Muscle of back (tissue), 11 donors: ENCODE results near the gene ADAMTS2. TPM values are rescaled to one million over a fixed set of nuclear protein-coding genes. Genes with fewer than 3 reads are reported as not detected.

Source experiments
- DNase-seq, 3 donors: peaks; one replicate each; pipeline versions ENCODE4 v3.0.0 to v3.0.0-alpha.2; 2013
- polyA plus RNA-seq, 10 donors: library from polyadenylated mRNA; unstranded; fragments of 120-200 nt; gene quantifications; one replicate each; pipeline ENCODE4 v1.2.1, GENCODE V29; 2013; ENCODE audit not compliant: insufficient read length in 10 of 10

ADAMTS2 gene
- polyA plus RNA-seq, 10 donors: 26.0 to 52.8 (median 42.1) TPM

DNA sequence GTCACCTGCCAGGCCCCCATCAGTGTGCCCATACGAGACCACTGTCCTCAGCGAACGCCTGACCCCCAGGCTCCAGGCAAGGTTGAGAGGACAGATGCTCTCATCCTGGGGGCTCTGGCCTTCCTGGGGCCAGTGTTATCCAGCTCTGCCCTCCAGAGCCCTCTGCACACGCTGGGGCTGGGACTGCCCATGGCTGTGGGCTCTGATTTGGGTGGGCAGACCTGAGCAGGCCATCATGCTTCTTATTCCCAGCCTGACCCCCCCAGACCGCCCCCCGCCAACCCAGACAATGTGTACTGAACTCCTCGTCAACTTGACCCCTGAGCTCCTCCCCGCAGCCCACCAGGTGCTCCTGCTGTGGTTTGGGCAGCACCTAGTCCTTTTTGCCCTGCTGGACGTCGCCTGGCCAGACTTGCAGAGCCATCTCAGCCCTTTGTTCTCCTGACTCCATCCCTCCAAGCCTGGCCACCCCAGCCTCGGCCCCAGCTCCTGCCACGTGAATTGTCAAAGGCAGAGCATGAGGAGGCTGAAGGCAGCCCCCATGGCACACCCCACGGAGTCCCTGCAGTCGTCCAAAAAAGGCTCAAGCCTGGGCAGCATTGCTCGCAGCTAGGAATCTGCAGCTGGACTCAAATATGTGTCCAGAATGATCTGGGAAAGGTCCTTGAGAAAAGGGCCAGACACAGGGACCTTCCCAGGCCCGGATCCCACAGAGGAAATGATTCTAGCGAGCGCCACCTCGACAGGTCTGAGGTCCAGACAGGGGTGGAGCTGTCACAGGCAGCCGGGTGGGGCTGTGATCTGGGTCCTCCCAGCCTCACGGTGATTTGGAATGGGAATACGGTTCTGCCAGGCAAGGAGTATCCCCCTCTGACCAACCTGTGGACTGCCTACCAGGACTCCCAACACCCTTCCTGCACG is 87.0 kb downstream of the ADAMTS2 start:
- peak in 1 of 3 donors; percentile 49 for DNase-seq

DNA sequence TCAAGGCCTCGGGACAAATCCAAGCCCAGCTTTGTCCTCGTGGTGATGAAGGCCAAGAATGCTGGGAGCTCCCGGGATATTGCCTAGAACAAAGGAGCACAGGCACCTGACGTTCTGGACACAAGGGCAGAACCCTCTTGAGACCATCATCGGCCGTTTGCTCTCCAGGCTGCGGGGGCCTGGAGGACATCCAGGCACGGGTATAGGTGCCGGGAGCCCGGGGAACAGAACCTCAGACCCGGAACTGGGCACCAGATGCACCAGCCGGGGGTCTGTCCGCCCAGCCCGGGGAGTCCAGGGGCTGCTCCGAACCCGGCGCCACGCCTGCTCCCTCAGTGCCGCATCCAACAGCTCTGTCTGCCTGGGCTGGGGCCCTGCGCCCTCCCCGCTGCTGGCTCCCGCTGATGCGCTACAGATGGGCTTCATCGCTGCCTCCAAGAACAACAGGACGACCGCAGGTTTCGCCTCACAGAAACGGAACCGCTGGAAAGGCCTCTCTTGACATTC is 88.0 kb downstream of the ADAMTS2 start:
- peak; percentile 39 to 88 (median 77) for DNase-seq

DNA sequence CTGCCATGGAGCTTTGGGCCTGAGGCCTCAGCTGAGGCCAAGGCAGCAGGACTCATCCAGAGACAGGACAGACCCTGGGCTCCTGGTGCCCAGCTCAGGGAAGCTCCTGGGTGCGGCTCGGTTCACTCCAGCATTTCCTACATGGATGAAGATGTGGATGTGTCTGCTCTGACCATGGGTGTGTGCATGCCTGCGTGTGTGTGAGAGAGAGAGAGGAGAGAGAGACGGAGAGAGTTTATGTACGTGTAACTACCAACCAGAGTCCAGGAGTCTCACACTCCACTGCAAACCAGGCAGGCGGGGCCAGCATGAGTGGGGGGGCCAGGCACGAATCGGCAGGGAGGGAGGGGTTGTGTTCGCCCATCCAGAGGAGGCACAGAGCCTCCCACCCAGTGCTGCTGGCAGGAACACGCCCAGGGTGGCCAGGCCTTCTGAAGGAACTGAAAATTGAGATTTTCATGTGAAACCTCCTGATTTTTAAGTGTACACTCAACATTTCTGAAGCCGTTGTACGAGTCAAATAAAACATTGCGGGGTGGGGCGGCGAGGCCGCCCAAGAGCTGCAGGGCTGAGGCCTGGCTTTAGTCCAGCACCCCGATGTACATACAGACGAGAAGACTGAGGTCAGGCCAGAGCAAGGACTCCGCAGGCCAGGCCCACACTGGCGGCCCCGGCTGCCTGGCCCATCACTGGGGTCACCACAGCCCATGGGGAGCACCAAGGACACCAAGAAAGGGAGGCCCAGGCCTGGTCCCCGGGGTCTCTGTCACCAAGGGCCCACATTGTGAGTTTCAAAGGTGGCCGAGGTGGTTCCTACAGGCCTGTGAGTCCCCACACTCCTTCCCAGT is 88.7 kb downstream of the ADAMTS2 start:
- peak in 1 of 3 donors; percentile 60 for DNase-seq

DNA sequence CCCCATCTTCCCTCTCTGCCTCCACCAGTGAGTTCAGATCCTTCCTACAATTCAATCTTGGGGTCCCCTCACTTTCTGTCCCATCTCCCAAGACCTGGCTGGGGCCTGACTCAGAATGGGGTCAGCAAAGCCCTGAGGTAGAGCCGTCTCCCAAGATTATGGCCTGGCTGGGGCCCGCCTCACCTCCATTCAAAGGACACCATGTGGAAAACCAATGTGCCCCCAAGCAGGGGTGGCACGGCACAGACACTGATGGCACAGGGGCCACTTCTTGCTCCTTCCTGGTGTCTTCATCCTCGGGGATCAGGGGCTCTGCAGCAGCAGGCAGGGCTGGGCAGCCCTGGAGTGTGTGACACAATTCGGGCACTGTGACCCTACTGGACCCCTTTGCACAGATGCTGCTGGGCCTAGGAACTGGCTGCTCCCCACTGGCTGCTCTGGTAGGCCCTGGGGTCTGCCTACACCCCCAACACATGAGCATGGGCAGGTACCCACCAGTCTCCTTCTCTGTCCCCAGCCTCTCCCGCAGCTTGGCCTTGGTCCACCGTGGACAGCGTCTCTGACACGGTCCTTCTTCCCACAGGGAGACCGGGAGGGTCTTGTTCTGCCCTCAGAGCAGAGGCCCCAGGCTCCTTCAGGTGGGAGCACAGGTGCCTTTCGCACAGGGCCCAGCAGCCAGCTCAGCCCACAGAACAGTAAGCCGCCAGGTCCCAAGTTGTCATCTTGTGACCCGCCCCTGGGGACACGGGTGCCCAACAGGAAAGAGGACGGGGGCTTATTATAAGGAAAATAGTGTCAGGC is 89.5 kb downstream of the ADAMTS2 start:
- no peak for DNase-seq

DNA sequence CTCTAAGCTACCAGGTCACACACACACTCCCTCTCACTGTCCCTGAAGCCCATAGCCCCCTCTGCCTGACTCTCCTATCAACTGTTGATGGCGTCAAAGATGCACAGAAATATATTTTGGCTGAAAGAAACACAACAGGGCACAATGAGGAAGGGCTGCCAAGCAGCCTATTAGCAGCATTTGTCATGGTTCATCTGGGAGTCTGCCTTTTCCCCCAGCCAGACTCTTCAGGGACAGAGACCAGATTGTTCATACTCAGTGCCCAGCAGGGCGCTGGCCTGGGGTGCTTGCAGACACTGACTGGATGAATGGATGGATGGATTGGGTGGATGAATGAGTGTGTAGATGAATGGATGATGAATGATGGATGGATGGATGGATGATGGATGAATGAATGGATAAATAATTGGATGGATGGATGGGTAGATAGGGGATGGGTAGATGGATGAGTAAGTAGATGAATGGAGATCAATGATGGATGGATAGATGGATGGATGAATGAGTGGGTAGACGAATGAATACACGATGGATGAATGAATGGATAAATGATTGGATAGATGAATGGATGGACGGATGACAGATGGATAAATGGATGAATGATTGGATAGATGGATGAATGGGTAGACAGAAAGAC is 90.5 kb downstream of the ADAMTS2 start:
- DNase-seq: no peak

DNA sequence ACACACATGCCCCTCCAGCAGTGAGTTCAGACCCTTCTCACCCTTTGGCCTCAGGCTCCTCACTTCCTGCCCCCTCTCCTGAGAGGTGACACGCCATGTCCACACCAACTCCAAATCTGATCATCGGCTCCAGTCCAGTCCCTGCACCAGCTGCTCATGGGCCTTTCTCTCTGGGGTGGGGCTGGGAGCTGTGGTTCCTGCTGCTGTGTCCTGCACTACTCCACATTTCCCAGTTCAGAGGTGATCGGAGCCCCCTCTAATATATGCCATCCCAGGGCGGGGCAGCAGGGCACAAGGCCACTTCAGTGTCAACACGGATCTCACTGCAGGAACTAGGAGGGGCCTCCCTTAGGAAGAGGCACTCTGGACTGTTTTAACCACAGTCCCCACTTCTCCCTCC is 91.5 kb downstream of the ADAMTS2 start:
- no peak for DNase-seq

DNA sequence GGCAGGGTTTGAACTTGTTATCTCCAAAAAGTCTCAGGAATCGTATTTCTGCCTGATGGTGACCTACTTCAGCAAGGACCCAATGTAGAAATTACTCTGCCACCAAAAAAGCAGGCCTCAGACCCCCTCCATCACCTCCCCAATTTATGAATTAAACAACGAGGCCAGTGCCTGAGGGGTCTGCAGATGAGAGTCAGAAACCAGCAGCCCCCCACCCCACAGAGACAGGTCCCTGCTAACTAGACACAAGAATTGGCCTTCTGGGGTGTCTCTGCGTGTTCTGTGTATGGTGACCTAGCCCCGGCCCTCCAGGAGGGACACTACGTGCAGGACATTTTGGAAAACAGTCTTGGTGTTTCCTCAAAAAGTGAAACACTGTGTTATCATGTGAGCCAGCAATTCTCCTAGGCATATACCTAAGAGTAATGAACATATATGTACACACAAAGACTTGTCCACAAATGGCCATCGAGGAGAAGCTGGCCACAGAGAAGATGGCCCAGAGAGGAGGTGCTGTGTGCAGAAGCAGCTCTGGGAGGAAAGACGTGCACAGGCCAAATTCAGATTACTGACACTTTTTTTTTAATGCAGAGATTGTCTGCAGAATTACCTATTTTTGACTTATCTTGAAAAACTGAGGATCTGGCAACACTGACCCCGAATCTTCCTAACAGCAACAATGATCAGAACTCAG is 93.8 kb downstream of the ADAMTS2 start:
- no peak for DNase-seq

DNA sequence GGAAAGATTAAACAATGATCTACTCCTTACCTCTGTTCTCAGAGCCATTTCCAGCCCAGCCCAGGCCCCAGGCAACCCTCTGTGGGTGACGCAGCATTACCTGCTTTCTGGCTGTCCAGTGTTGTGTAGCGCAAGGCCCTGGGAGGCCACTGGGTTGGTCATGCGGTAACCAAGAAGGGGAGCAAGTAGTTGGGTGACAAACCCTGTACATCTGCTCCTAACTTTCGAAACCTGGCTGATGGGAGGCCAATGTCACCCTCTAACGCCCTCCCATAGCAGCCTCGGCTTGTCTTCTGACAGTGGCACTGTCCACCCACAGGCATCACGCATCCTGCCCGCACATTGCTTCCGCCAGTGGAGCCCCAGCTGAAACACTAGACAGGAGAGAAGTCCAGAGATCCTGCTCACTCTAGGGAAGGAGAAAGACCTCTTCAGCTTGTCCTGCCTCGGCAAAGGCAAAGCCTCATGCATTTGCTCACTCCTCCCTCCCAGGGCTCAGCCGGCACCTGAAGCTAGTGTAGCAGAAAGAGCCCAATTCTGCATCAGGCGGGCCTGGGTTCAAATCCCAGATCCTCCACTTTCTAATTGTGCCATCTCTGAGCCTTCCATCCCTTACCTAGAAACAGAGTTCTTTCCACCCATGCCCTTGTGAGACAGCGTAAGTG is 94.6 kb downstream of the ADAMTS2 start:
- DNase-seq: no peak

DNA sequence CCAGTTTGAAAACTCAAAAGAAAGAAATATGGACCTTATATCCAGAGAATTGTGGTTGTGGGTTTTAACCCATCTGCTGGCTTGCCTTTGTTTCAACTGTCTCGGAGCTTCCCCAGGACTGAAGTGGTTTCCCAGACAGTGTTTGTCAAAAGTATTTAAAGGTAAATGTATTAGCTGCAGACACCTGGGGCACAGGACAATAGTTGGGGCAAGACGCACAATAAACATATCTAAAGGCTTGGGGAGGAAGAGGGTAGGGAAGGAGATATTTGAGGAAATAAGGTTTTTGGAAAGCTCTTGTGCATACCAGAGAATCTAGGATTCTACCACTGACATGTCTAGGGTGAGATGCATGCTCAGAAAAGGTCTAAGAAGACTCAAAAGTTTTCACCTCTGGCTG is 99.0 kb downstream of the ADAMTS2 start:
- no peak for DNase-seq

DNA sequence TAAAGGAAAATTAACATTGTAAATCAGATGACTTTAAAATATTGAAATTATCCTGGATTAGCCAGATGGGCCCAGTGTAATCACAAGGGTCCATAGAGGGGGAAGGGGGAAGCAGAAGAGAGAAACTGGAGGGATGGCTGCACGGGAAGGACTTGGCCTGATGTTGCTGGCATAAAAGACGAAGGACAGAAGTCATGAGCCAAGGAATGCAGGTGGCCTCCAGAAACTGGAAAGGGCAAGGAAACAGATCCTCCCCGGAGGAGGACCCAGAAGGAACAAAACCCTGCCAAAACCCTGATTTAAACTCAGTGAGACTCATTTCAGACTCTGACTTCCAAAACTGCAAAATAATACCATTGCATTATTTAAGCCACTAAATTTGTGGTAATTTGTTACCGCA is 100.2 kb downstream of the ADAMTS2 start:
- peak in 1 of 3 donors; percentile 84 for DNase-seq

DNA sequence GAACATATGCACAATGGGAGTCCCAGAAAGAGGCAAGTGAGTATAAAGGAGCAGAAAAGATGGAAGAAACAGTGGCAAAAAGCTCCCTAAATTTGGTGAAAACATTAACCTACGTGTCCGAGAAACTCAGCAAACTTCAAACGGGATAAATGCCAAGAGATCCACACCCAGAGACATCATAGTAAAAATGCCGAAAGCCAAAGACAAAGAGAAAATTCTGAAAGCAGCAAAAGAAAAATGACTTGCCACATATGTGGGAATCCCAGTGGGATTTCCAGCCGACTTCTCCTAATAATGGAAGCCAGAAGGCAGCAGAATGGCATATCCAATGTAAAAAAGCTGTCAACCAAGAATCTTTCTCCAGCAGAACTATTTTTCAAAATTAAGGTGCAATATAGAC is 101.2 kb downstream of the ADAMTS2 start:
- peak in 1 of 3 donors; percentile 52 for DNase-seq

DNA sequence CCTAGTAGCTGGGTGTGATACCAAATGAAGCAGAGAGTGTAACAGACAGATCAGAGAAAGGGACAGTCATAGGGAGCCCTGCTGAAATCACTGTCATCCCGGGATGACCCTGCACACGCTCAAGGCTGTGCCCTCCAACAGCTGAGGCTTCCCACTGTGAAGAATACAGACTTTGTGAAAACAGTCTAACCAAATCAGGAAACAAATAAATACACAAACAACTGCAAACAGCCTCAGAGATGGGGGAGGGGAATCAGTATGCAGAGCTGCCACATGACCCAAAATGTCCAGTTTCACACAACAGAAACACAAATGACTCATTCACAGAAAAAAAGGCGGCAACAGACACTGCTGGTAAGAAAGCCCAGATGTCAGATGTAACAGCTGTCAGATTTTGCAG is 101.9 kb downstream of the ADAMTS2 start:
- peak in 2 of 3 donors; percentile 57 to 68 for DNase-seq

DNA sequence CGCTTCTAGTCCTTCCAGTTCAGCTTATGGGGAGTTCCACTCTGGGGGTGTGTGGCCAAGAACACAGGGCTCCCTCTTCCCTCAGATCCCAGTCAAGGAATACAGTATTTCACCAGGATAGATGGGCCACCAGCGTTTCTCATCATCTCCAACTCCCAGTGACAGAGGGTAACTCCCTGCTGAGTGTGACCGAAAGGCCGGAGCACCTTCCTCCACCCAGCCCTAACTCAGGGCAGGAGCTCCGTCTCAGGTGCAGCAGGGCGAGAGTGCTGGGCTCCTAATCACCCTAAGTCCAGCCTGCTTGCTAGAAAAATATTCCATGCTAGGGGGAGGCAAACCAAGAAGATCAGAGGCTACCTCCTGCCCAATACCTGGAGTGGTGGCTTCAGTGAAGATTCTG is 102.6 kb downstream of the ADAMTS2 start:
- no peak for DNase-seq

DNA sequence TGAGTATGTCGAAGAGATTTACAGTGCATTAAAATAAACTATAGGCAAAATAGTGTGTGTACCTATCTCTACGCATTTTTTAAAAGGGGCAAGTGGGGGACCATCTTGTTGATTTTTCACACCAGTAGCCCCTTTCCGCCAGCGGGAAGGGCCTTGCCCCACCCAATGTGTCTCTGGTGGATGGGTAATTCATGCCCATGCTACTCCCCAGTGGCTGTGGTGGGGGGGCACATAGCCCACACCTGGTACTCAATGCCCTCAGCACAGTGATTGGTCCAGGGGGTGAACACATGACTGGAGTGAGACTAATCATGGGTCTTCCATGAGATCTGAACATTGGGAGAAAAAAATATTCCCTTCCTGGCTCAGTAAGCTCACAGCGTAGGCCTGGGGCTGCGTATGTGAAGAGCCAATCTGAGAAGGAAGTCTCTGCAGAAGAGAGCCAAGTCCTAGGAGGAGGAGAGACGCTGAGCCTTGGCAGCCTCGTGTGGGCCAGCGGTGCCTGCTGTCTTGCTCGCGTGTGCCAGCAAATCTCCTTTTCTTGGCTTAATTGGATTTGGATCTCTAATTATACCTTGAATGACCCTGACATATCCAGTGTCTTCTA is 103.4 kb downstream of the ADAMTS2 start:
- DNase-seq: no peak

DNA sequence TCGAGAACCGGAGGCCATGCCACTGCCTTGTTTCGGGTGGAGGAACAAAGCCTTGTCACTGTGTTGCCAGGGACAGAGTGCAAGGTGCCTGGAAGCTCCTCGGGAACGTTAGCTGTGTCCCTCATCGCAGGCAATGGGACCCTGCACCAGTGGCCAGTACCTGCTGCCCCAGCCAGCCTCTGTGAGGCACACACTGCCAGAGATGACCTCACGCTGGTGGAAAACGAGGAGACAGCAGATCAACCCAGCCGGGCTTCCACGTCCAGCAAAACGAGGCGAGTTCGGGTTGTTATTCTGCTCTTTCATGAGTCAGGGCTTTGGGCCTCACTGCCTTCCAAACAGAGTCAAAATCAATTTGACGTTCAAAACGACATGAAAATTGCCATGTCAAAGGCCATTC is 104.1 kb downstream of the ADAMTS2 start:
- no peak for DNase-seq

DNA sequence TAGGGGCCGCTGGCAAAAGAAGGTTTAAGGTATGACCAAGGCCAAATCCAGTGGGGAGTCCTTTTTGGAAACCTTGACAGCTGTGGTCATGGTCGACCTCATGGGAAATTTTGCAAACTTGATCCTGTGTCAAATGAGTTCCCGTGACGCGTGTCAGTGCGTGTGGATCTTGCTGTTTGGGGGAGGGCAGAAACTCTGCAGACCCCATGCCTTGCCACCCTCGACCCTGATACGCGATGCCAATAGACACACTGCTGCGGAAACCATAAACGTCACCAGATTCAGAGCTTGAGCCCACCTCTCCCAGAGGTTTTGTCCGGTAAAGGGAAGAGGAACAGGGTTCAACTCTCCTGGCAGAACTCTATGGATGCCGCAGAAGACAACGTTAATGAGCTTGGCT is 104.7 kb downstream of the ADAMTS2 start:
- DNase-seq: no peak

DNA sequence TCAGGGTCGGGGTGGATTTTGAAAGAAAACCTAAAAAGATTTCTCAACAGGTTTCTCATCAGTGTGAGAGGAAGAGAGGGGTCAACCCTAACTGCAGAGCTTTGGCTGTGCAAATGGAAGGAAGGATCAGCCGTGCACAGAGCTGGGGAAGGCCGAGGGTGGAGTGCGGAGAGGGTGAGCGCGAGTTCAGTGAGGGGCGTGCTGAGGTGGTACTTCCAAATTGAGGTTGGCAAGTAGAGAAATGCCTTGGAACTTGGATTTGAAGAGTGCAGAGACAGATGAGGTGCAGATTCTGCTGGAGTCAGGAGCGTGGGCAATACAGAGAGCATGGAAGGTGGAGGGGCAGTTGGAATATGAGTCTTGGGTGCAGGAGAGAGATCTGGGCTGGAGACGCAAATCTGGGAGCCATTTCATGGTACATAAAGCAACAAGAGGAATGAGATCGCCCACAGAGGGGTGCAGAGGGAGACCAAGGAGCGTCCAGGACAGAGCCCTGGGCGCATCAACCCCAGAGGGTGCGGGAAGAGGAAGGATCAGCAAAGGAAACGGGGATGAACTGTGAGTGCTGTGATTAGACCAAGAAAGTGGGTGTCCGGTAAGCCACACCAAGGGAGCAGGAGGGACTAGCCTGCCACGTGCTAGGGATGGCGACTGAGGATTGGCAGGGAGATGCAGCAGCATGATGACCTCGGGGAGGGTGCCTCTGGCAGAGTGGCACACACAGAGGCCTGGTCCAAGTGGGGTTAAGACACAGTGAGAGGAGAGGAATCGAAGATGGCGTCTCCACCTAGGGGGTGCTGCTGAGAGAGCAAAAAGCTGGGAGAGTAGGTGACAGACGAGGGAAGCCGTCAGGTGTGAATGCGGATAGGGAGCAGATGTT is 105.8 kb downstream of the ADAMTS2 start:
- DNase-seq: no peak

DNA sequence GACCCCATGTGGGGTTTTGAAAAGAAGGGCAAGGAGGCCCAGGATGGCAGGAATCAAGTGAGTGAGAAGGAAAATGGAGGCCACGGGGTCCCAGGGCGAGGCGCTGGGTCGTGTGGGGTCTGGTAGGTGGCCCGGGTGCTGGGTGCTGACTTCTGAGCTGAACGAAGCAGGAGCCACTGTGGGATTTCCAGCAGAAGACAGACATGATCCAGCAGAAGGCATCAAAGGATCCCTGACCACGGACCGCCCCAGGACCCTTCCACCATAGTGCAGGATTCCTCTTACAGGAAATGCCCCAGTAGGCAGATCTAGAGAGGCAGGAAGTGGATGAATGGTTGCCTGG is 106.7 kb downstream of the ADAMTS2 start:
- DNase-seq: no peak
